Sigmoid colon (tissue), 7 donors: ENCODE results near the gene ZC3H10. TPM values are rescaled to one million over a fixed set of nuclear protein-coding genes. Genes with fewer than 3 reads are reported as not detected.

ENCODE experiments used
- DNase-seq: peaks from one replicate; pipeline ENCODE4 v3.0.0-alpha.2; 2019
- H3K27ac ChIP-seq, 4 donors: fragments of 200-600 bp; sonication (generic); one replicate each; pipeline ENCODE4 v1.5.1; 2016 to 2019; ENCODE audit warnings: mild to moderate bottlenecking in 1 of 4
- H3K27me3 ChIP-seq, 3 donors: fragments of 200-600 bp; sonication (generic); one replicate each; pipeline ENCODE4 v1.5.1; 2019; ENCODE audit warnings: mild to moderate bottlenecking in 1 of 3
- H3K36me3 ChIP-seq, 4 donors: fragments of 200-600 bp; sonication (generic); one replicate each; pipeline ENCODE4 v1.5.1; 2016 to 2019
- H3K4me1 ChIP-seq, 4 donors: fragments of 200-600 bp; sonication (generic); one replicate each; pipeline ENCODE4 v1.5.1; 2017 to 2019
- H3K4me3 ChIP-seq, 4 donors: fragments of 200-600 bp; sonication (generic); one replicate each; pipeline ENCODE4 v1.5.1; 2017 to 2019; ENCODE audit warnings: mild to moderate bottlenecking in 2 of 4, moderate library complexity in 1 of 4
- H3K9me3 ChIP-seq, 4 donors: fragments of 200-600 bp in 3 of 4; sonication (generic) in 3 of 4; one replicate each; pipeline versions ENCODE4 v1.5.1 to v1.6.1; 2013 to 2019
- EP300 ChIP-seq, 4 donors: sonication (generic); formaldehyde crosslinking; IDR thresholded peaks; one replicate each; pipeline ENCODE4 v1.6.1; 2017; ENCODE audit warnings: antibody characterized with exemption in 4 of 4
- POLR2A ChIP-seq, 2 donors: fragments of 450-650 bp; IDR thresholded peaks; one replicate each; pipeline ENCODE4 v1.6.1; 2016; ENCODE audit warnings: antibody characterized with exemption in 2 of 2, mild to moderate bottlenecking in 2 of 2, moderate library complexity in 2 of 2
- POLR2AphosphoS5 ChIP-seq, 4 donors: sonication (generic); formaldehyde crosslinking; IDR thresholded peaks; one replicate each; pipeline ENCODE4 v1.6.1; 2017; ENCODE audit warnings: antibody characterized with exemption in 4 of 4
- WGBS, 2 donors: extraction: QIAGEN DNeasy Blood & Tissue Kit; methylation state at CpG; one replicate each; pipeline ENCODE4 v1.1.7; 2013; 5-methylcytosine and 5-hydroxymethylcytosine counted together
- intact Hi-C: fragments of 100-400 bp; cut with DNase I; formaldehyde crosslinking; loops from one replicate; pipeline ENCODE4 v1.15.1; 2023
- polyA plus RNA-seq, 3 donors: library from polyadenylated mRNA; stranded (reverse); fragments of 200-250 nt; gene quantifications; one replicate each; pipeline ENCODE4 v1.2.3, GENCODE V29; 2013
- total RNA-seq, 4 donors: library from RNA; depleted of rRNA; stranded (reverse); fragments of >200 nt; gene quantifications; one replicate each; pipeline ENCODE4 v1.1.0, GENCODE V29; 2016
- TF ChIP-seq, protein P1 (sequence below), 4 experiments: fragments of 450-650 bp in 3 of 4; fragments of 200-600 bp in 1 of 4; IDR thresholded peaks; one replicate each; pipeline ENCODE4 v1.5.1; 2016 to 2019; ENCODE audit warnings: antibody characterized with exemption in 4 of 4, mild to moderate bottlenecking in 3 of 4, moderate library complexity in 2 of 4
- donor health status: healthy with polysubstance abuse.
- donor health status: Bipolar disorder and iron deficiency.
- donor health status: healthy.

Gene ZC3H10
- total and polyA plus RNA-seq, 7 donors: 1.2 to 6.9 (median 3.9) TPM

DNA sequence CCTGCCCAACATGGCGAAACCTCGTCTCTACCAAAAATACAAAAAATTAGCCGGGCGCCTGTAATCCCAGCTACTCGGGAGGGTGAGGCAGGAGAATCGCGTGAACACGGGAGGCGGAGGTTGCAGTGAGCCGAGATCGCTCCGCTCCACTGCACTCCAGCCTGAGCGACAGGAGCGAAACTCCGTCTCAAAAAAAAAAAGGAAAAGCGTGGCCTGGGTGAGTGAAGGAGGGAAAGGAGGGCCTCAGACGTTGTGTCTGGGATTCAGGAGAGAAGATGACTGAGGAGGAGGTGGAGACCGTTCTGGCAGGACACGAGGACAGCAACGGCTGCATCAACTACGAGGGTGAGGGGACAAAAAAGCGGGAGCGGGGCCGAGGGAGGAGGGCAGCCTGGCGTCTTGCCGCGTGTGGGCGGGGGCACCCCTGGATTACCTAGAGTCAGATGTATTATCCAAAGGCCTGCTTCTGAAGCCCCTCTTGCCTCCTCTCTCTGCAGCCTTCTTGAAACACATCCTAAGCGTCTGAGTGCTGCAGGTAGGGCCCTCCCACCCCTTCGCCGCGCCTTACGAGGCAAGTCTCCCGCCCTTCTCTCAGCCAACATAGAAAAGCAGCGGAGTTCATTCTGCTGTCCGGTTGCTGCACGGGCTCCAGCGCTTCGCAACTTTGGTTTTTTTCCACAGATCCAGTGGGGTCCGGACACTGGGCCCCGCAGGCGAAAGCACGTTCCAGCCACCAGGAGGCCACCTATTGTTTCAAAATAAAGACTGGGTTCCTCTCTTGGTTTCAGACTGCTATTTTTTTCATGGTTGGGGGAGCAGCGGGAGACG is 39.3 kb downstream of the ZC3H10 start:
- intact Hi-C loops: loop anchor here (1.0 to 2.0 kb wide), 3 partner anchors 32 to 65 kb away; partner anchors contain the start of genes SMARCC2 and ZC3H10

GRCh38 chr12:56158029-56158925 is 40.2 kb downstream of the ZC3H10 start, which contains the start of gene MYL6:
Gene MYL6 (plus strand): TSS chr12:56158359. CDS start chr12:56158402, 43 bp downstream.
- Histone ChIP-seq H3K27me3 (no peaks in the 10 kb centered on the region), H3K36me3 (peaks cover 35 to 39% (median 37%) of the 10 kb centered on the region in 4 donors), H3K9me3 (no peaks in the 10 kb centered on the region), H3K27ac (peak within 1 kb of the TSS; percentile 93 to 99 (median 94)), H3K4me3 (peak within 1 kb of the TSS; percentile 61 to 99 (median 78)), H3K4me1 (peaks cover 0 to 59% (median 43%) of the 10 kb centered on the region in 4 donors)
- DNase-seq: peak; percentile 99
- TF ChIP-seq POLR2AphosphoS5 (IDR thresholded peaks at IDR 0.05) (peak; percentile 100), POLR2A (IDR thresholded peaks at IDR 0.05) (peak; percentile 100)
- TF ChIP-seq, protein P1, sequence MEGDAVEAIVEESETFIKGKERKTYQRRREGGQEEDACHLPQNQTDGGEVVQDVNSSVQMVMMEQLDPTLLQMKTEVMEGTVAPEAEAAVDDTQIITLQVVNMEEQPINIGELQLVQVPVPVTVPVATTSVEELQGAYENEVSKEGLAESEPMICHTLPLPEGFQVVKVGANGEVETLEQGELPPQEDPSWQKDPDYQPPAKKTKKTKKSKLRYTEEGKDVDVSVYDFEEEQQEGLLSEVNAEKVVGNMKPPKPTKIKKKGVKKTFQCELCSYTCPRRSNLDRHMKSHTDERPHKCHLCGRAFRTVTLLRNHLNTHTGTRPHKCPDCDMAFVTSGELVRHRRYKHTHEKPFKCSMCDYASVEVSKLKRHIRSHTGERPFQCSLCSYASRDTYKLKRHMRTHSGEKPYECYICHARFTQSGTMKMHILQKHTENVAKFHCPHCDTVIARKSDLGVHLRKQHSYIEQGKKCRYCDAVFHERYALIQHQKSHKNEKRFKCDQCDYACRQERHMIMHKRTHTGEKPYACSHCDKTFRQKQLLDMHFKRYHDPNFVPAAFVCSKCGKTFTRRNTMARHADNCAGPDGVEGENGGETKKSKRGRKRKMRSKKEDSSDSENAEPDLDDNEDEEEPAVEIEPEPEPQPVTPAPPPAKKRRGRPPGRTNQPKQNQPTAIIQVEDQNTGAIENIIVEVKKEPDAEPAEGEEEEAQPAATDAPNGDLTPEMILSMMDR (IDR thresholded peaks at IDR 0.05): no peak
- 0 to 1% methylated on average over 30 of the region's 30 CpGs for WGBS, 2 donors
- intact Hi-C loops: loop anchor here (1.0 to 2.0 kb wide), 3 partner anchors 31 to 65 kb away; partner anchors contain the start of genes SMARCC2 and ZC3H10

More for the DNA sequence above, 39.3 kb downstream of the ZC3H10 start:
- TF ChIP-seq POLR2A (IDR thresholded peaks at IDR 0.05) (peak; percentile 50 to 69), POLR2AphosphoS5 (IDR thresholded peaks at IDR 0.05) (peak; percentile 13 to 56 (median 43)), EP300 (IDR thresholded peaks at IDR 0.05) (no peak)
- TF ChIP-seq, protein P1 (IDR thresholded peaks at IDR 0.05): peak in 3 of 4 experiments; percentile 74 to 95 (median 91)
- peaks cover 29 to 31% (median 31%) of the 10 kb centered on the region in 4 donors for H3K36me3 ChIP-seq
- H3K4me3 ChIP-seq: peak overlapping the region; percentile 61 to 99 (median 78)
- H3K4me1 ChIP-seq: peaks cover 0 to 58% (median 43%) of the 10 kb centered on the region in 4 donors
- DNase-seq: peak; percentile 94
- WGBS, 2 donors: 2 to 5% methylated on average over 45 of the region's 45 CpGs
- no peaks in the 10 kb centered on the region for H3K27me3 ChIP-seq
- no peaks in the 10 kb centered on the region for H3K9me3 ChIP-seq
- H3K27ac ChIP-seq: peak overlapping the region; percentile 93 to 99 (median 94)

DNA sequence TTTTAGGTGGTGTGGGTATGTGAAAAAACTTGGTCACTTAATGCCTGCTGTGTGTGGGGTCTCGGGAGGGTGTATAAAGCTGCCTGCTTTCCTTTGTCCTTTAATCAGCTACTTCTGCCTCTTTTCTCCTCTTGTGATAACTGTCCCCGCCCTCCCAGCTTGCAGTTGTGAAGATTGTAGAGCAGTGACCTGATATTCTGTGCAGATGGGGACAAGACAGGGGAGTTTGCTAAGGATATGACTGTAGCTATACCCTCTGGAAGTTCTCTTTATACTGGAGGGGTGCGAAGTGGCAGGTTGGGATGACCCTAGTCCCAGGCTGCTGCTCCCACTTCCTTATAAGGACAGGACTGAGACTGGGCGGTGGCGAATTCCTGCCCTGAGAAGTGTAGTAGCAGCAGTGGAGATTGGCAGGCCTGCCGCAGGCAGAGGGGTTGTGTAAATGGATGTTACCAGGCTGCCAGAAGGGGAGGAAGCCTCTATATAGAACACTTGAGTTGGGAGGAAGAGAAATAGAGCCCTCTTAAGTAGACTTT is 40.9 kb downstream of the ZC3H10 start:
- H3K4me1 ChIP-seq: peaks cover 0 to 59% (median 42%) of the 10 kb centered on the region in 4 donors
- TF ChIP-seq POLR2AphosphoS5 (IDR thresholded peaks at IDR 0.05) (peak; percentile 91 to 96 (median 94)), EP300 (IDR thresholded peaks at IDR 0.05) (peak in 1 of 4 donors; percentile 32), POLR2A (IDR thresholded peaks at IDR 0.05) (peak; percentile 88 to 91)
- TF ChIP-seq, protein P1 (IDR thresholded peaks at IDR 0.05): no peak
- no peaks in the 10 kb centered on the region for H3K27me3 ChIP-seq
- WGBS, 2 donors: 1% methylated on average over 6 of the region's 6 CpGs
- peak; percentile 97 for DNase-seq
- H3K4me3 ChIP-seq: peak overlapping the region; percentile 61 to 99 (median 78)
- H3K9me3 ChIP-seq: no peaks in the 10 kb centered on the region
- intact Hi-C loops: loop anchor here (1.0 to 2.0 kb wide), 3 partner anchors 30 to 64 kb away; partner anchors contain the start of genes SMARCC2 and ZC3H10
- peak overlapping the region; percentile 93 to 99 (median 94) for H3K27ac ChIP-seq
- H3K36me3 ChIP-seq: peaks cover 35 to 45% (median 37%) of the 10 kb centered on the region in 4 donors
